IPS-18c (cell line): ENCODE results near the gene SEMA5A.

Source experiments
- H3K4me3 ChIP-seq: 2 replicates; pipeline ENCODE4 v1.7.0; 2013; ENCODE audit warnings: low read depth, mild to moderate bottlenecking, low read length, moderate library complexity; ENCODE audit not compliant: insufficient read depth
- H3K9me3 ChIP-seq: one replicate; pipeline ENCODE4 v1.6.1; 2013; ENCODE audit warnings: mild to moderate bottlenecking, low read length, moderate library complexity; ENCODE audit not compliant: control insufficient read depth, insufficient read depth

SEMA5A gene

GRCh38 chr5:9440517-9440916 is 105.4 kb downstream of the SEMA5A start:
- no peak overlapping the region for H3K4me3 ChIP-seq
- H3K9me3 ChIP-seq, result no peaks in the 10 kb centered on the region

- Histone ChIP-seq H3K4me3 (no peak overlapping the region), H3K9me3 (no peaks in the 10 kb centered on the region)
Observed at GRCh38 chr5:9439531-9440292, 106.2 kb downstream of the SEMA5A start.

GRCh38 chr5:9438596-9439354 is 107.1 kb downstream of the SEMA5A start:
- Histone ChIP-seq H3K9me3 (no peaks in the 10 kb centered on the region), H3K4me3 (no peak overlapping the region)

- no peaks in the 10 kb centered on the region for H3K9me3 ChIP-seq
- no peak overlapping the region for H3K4me3 ChIP-seq
Observed at GRCh38 chr5:9437741-9438240, 108.1 kb downstream of the SEMA5A start.

DNA sequence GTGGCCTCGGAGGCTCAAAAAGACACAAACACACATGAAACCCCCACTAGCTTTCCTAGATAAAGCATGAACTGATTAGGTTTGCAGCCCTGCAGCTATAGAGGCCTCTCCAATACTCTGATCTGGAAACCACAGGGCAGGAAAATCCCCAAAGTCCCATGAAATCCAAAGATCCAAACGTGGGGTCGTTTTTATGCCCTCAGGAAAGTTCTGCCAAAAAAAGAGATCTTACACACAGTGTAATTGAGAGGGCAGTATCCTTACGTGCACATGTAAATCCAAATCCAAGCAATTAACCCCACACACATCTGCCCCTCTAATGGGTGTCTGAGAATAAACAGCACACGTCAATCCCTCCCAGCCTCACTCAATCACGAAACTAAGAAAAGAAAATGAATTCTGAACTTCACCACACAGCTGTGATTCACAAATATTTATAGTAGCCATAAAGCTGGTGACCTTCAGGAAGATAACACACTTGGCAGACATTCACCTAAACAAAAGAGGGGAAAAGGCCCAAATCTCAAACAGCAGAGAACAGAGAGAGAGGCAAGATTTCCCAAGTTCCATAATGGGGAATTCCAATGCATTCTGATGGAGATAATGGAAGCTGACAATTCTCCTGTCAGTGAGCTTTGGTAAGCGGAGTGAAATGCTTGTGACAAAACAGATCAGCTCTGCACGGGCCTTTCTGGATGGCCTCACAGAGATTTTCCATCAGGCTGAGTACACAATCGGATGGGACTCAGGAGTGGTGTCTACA is 114.2 kb downstream of the SEMA5A start:
- H3K4me3 ChIP-seq, result no peak overlapping the region
- no peaks in the 10 kb centered on the region for H3K9me3 ChIP-seq

DNA sequence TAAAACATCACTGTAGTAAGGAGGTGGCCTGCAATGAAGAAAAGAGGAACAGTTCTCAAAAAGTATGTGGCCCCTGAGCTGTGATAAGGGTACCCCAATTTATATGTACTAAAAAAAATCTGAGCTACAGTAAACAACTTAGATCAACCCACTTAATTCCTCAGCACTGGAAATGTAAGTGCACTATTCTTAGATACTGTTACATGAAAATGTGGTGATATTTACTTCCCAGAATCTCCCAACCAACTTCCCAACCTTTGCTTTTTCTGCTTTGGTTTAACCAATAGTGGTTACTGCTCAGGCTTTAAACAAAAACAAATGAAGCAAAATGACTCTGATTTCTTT is 114.8 kb downstream of the SEMA5A start:
- H3K9me3 ChIP-seq, result no peaks in the 10 kb centered on the region
- H3K4me3 ChIP-seq, result no peak overlapping the region

DNA sequence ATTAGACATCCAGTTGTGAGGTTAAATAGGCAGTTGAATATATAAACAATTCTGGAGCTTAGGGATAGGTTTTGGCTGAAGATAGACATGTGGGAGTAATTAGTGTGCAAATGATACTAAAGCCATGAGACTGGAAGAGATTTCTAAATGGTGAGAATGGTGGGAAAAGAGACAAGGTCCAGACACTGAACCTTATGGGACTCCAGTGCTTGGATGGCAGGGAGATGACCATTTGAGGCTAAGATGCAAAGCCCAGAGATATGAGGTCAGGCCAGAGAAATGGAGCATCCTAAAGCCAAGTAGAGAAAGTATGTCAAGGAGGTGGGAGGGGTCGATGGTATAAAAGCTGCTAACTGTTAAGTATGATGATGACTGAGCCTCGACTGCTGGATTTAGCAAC is 115.6 kb downstream of the SEMA5A start:
- H3K9me3 ChIP-seq, result no peaks in the 10 kb centered on the region
- no peak overlapping the region for H3K4me3 ChIP-seq

GRCh38 chr5:9429691-9430215 is 116.1 kb downstream of the SEMA5A start:
- H3K4me3 ChIP-seq, result no peak overlapping the region
- H3K9me3 ChIP-seq, result no peaks in the 10 kb centered on the region

GRCh38 chr5:9428272-9428671 is 117.6 kb downstream of the SEMA5A start:
- no peak overlapping the region for H3K4me3 ChIP-seq
- no peaks in the 10 kb centered on the region for H3K9me3 ChIP-seq

DNA sequence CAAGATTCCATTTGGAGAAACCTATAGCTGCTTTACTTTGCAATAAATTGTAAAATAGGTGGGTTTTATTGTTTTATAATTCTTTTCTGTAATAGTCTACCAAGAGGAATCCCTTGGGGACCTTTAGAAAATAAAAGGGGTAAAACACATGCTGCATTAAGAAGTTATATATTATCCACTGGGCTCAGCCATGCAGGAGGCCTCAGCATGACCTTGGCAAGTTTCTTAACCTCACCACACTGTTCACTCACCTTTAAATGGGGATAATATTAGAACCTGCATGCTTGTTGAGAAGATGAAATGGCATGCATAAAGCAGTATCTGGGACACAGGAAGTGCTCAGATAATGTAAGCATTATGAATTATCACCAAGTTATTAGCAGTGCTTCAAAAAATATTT is 120.2 kb downstream of the SEMA5A start:
- no peaks in the 10 kb centered on the region for H3K9me3 ChIP-seq
- no peak overlapping the region for H3K4me3 ChIP-seq

DNA sequence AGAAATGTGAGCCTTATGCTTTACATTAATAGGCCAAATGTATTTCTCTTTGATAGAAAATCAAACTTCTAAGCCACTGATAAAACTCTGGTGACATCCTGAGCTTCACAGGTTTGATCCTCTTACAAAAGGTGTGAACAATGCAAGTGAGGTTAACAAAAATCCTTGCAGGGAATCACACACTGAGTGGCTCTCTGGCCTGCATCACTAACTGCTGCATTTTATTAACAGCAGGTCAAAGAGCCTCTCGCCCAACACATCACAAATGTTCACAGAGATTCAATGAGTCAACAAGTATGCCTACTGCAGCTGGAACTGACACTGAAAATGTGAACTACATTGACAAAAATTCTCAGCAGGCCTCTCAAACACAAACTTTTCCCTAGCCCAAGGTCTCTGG is 122.3 kb downstream of the SEMA5A start:
- H3K9me3 ChIP-seq, result no peaks in the 10 kb centered on the region
- H3K4me3 ChIP-seq, result no peak overlapping the region

DNA sequence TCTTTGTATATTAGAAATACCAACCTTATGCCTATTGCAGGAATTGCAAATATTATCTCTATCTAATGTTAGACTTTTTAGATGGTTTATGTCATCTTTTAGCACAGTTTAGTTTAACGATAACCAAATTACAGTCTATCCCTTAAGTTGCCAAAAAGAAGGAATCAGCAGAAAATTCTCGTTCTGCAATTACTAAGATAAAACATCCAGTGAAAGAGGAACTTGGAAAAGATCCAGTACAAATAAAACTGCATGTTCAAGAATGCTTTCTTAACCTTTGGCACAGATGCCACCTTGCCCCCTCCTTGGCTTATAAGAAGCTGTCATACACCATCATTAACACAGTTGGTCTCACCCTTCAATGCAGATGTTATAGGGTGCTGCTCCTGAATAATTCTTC is 124.0 kb downstream of the SEMA5A start:
- no peak overlapping the region for H3K4me3 ChIP-seq
- no peaks in the 10 kb centered on the region for H3K9me3 ChIP-seq

GRCh38 chr5:9419794-9420193 is 126.1 kb downstream of the SEMA5A start:
- no peaks in the 10 kb centered on the region for H3K9me3 ChIP-seq
- H3K4me3 ChIP-seq, result no peak overlapping the region

GRCh38 chr5:9415566-9415965 is 130.3 kb downstream of the SEMA5A start:
- H3K4me3 ChIP-seq, result no peak overlapping the region
- H3K9me3 ChIP-seq, result no peaks in the 10 kb centered on the region

DNA sequence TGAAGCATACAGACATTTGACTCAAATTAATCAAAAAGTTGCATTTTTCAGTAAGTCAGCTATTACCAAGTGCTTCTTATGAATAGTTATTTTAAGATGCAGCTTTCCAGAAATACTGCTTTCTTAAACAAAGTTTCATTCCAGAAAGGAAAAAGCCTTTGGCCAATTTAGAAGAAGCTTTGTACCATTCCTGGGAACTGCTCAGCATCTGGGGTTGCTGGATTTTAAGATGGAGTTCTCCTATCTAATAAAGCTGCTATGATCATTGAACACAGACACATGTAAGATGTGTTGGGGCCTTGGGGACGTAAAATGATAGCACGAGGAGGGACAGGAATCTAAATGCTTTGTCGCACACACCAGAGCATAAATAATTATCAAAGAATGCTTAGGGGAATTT is 130.8 kb downstream of the SEMA5A start:
- Histone ChIP-seq H3K9me3 (no peaks in the 10 kb centered on the region), H3K4me3 (no peak overlapping the region)

DNA sequence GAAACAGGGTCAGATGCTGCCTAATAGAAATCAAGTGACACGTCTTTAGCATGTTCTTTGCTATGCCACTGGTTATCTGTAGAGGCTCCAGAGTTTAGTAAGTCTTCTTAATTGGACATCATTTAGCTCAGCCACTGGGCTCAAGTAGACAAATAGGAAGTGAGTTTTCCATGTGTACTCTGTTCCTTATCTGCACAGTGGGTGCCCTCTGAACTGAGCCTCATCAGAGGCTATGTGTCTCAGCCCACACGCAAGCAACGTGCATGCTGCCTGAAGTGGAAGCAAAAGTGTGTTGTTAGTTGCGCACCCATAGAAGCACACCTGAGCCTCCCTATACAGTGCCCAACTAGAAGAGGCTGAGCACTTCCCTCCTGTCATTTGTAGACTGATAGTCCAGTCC is 134.7 kb downstream of the SEMA5A start:
- Histone ChIP-seq H3K4me3 (no peak overlapping the region), H3K9me3 (no peaks in the 10 kb centered on the region)

DNA sequence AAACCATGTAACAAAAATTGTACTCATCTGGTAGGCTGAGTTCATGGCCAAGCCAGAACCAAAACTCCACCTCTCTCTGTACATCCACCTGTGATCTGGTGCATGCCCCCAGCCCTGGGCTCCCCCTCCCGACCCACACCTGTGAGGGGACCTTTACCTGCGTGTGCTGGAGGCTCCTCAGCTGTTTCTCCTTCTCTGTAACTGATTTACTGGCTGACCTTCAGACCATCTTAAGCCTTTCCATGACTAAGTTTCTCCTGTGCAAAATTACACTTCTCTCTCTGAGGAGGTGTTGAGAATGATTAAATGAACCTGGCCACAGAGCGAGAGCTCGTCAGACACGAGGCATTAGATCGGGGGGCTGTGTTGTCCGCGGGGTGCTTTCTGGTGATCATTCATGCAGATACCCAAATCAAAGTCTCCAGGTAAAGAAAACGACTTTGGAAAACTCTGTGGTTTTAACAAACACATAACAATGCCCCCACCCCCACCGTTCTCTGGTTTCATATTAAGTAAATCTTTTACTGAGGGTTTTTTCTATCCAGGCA is 136.4 kb downstream of the SEMA5A start:
- Histone ChIP-seq H3K4me3 (no peak overlapping the region), H3K9me3 (no peaks in the 10 kb centered on the region)
